Suppressor macrophage treated with lipopolysaccharide for 4 hours (primary cell): Measurements from ENCODE around the gene TBX21.
"Not testable (repeated sequence)": the region's sequence is repeated elsewhere in the genome, so short reads cannot be mapped to it uniquely, and the experiment has no call there.

Source experiments
- DNase-seq: peaks from one replicate; pipeline ENCODE4 v3.0.0-alpha.2; 2020

TBX21 gene

GRCh38 chr17:47732399-47733046 lies 513 bp upstream of the TBX21 start:
- no peak for DNase-seq

DNA sequence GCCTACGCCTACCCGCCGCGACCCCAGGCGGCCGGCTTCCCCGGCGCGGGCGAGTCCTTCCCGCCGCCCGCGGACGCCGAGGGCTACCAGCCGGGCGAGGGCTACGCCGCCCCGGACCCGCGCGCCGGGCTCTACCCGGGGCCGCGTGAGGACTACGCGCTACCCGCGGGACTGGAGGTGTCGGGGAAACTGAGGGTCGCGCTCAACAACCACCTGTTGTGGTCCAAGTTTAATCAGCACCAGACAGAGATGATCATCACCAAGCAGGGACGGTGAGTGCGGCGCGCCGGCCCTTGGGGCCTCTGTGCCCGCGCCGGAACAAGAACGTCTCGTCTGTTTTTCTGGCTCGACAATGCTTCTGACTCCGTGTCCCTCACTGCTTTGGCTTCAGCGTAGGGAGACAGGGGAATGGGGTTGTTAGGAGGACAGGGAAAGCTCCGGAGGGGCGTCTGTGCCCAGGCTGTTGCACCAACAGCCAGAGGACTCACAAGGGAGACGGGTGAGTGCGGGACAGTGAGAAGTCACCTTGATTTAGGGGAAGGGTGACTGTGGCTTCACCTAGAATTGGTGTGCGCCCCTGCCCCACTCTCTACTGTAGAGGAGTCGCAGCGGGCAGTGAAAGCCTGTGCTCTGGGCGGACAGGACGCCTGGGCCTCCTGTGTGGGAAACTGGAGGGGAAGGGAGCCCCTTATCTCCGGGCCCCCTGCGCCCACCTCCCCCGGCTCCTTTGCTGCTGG lies 806 bp downstream of the TBX21 start:
- no peak for DNase-seq

- DNase-seq = no peak
Measured at GRCh38 chr17:47735139-47735464, 2.1 kb downstream of the TBX21 start.

DNA sequence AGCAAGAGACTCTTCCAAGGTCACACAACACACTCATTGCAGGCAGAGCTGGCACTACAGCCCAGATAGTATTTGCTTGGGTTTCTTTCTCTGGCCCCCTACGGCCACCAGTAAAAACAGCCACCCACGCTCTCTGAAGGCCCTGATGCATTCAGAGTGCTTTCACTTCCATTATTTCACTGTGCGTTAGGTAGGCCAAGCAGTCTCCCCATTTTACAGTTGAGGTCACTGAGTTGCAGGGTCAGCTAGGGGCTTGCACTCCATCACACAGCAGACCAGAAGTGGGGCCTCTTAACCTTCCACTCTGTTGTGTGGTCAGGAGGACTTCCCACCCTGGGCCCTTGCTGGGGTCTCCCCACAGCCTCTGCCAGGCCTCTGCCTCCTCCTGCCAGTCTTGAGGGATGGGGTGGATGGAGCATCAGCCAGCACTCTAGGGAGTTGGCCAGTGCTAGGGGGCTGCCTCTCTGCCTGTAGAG lies 2.5 kb downstream of the TBX21 start:
- peak; percentile 38 for DNase-seq

DNA sequence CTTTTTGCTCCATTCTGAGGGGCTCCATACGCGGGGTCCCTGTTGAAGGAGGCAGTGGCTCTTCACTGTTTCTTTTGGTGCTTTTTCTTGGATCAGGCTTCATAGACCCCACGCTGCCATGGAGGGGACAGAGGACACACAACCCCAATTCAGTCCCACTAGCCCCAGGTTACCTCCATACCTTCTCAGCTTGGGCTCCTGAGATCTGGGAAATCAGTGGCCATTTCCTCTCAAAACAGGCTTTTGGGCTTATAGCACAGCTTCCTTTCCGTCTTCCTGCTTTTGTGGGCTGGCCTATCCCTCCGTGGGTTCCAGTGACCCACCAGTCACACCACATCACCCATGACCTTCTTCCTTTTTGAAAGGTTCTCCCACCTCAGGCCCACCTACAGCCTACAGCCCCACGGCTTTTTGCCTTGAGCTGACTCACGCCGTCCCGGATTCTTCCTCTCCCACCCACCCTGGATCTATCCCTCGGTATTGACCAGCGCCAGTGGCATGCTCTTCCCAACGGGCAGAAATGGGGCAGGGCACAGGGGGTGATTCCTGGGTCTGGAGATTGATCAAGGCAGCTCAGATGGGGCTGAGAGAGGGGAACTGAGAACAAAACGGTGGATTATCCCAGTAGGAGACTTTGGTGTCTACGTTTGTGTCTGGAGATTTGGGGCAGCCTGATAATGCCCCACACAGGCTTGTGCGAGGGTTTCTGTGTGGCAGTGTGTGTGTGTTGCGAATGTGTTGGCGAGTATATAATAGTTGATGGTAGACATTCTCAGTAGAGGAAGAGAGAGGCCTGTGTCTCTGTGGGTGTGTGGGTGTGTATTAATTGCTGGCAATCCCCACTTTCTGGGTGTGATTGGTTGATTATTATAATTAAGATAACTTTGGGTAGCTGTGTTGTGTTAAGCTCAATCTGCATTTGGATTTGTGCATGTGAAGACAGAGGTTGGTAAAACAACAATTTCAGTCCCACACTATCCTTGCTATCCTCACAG lies 3.8 kb downstream of the TBX21 start:
- DNase-seq = no peak

- no peak for DNase-seq
Measured at GRCh38 chr17:47738178-47738577, 5.1 kb downstream of the TBX21 start.

- no peak for DNase-seq
Measured at GRCh38 chr17:47739150-47739549, 6.1 kb downstream of the TBX21 start.

GRCh38 chr17:47739945-47740344 lies 6.9 kb downstream of the TBX21 start:
- not testable (repeated sequence) for DNase-seq

- no peak for DNase-seq
Measured at GRCh38 chr17:47741109-47741792, 8.2 kb downstream of the TBX21 start.

DNA sequence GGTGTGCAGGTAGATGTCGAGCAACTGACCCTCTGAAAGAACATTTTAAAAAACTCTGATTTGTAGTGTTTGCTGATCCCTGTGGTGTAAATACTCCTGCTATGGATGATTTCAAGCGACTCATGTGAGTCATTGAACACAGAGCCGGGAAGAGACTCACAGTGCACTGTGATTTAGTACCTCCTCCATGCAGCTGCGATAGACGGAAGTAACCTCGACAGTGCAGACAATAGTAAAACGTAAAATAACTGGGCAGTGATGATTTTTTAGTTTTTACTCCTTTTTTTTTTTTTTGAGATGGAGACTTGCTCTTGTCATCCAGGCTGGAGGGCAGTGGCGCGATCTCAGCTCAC lies 8.7 kb downstream of the TBX21 start:
- no peak for DNase-seq

DNA sequence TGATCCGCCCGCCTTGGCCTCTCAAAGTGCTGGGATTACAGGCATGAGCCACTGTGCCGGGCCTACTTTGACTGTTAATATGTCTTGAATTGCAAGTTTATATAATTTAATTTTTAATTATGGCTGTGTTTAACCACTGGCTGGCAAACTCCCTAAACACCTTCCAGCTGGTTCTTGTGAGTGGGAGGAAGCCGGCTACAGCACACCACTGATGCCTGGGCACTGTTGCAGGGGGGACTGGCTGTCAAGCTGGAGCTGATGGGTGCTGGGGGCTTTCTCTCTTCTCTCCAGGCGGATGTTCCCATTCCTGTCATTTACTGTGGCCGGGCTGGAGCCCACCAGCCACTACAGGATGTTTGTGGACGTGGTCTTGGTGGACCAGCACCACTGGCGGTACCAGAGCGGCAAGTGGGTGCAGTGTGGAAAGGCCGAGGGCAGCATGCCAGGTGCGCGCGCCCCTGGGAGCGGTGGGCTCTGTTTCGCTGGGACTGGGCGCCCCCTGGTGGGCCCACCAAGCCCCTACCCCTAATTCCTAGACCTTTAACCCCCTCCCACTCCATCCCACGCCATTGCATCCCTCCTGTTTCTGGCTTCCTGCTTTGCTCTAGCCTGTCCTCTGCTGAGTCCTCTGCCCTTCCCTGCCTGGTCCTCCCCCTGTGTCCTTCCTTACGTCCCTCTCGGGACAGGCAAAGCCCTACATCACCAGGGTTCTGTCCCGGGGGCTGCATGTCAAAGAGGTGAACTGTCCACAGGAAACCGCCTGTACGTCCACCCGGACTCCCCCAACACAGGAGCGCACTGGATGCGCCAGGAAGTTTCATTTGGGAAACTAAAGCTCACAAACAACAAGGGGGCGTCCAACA lies 9.5 kb downstream of the TBX21 start:
- no peak for DNase-seq

GRCh38 chr17:47744168-47745036 lies 11.4 kb downstream of the TBX21 start:
- DNase-seq = no peak

DNA sequence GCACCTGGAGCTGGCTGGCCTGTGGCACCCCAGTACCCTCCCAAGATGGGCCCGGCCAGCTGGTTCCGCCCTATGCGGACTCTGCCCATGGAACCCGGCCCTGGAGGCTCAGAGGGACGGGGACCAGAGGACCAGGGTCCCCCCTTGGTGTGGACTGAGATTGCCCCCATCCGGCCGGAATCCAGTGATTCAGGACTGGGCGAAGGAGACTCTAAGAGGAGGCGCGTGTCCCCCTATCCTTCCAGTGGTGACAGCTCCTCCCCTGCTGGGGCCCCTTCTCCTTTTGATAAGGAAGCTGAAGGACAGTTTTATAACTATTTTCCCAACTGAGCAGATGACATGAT lies 12.0 kb downstream of the TBX21 start:
- DNase-seq = no peak

GRCh38 chr17:47751471-47751870 lies 18.4 kb downstream of the TBX21 start:
- no peak for DNase-seq

GRCh38 chr17:47757386-47757785 lies 24.4 kb downstream of the TBX21 start:
- DNase-seq = peak; percentile 87

DNA sequence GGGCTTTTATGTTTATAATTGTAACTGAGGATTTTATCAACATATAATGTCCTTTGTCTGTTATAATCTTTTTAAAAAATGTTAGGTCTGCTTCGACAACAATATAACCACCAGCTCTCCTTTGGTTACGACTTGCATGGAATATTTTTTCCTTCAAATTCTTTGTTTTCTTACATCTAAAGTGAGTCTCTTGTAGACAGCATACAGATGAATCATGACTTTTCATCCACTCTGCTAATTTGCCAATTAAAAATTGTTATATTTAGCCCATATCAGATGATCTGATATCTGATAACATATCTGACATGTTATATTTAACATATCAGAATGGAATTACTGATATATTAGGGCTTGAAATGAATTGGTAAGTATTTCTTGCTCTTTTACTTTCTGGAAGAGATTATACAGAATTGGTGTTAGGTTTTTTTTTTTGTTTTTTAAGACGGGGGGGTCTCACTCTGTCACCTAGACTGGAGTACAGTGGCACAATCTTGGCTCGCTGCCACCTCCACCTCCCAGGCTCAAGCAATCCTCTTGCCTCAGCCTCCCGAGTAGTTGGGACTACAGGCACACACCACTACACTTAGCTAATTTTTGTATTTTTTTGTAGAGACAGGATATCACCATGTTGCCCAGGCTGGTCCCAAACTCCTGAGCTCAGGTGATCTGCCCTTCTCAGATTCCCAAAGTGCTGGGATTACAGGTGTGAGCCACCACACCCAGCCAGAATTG lies 27.5 kb downstream of the TBX21 start:
- DNase-seq = no peak

GRCh38 chr17:47762728-47763127 lies 29.7 kb downstream of the TBX21 start:
- no peak for DNase-seq

DNA sequence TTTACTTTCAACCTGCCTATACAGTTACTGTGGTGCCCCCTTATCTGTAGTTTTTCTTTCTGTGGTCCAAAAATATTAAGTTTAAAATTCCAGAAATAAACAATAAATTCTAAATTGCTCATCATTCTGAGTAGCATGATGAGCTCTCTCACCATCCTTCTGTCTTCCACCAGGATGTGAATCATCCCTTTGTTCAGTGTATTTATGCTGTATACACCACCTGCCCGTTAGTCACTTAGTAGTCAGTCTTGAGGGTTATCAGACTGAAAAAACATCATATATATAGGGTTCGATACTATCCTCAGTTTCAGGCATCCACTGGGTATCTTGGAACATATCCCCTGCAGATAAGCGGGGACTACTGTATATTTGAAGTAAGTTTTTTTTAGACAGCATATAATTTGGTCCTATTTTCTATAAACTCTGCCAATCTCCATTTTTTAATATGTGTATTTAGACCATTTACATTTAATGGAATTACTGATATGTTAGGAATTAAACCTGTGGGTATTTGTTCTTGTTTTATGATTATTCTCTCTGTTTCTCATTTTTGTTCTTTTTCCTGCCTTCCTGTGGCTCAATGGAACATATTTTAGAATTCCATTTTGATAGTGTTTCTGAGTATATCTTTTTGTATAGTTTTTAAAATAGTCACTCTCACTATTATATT lies 31.0 kb downstream of the TBX21 start:
- DNase-seq = no peak

GRCh38 chr17:47773649-47774048 lies 40.6 kb downstream of the TBX21 start:
- peak; percentile 78 for DNase-seq

- no peak for DNase-seq
Measured at GRCh38 chr17:47774331-47774730, 41.3 kb downstream of the TBX21 start.
